ENCODE data around the gene TSN.
"Not testable (repeated sequence)": the region's sequence is repeated elsewhere in the genome, so short reads cannot be mapped to it uniquely, and the experiment has no call there.

DNA sequence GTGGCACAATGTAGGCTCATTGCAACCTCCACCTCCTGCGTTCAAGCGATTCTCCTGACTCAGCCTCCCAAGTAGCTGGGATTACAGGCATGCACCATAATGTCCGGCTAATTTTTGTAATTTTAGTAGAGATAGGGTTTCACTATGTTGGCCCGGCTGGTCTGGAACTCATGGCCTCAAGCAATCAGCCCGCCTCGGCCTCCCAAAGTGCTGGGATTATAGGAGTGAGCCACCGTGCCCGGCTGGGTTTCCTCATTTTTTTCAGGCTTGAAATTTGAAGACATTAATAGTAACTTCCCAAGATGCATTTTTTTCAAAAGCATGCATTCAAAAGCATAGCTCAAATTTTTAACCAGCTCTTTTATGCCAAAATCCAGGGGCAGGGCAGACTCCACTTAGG is 52.3 kb downstream of the TSN start:
- TF ChIP-seq, protein P1, sequence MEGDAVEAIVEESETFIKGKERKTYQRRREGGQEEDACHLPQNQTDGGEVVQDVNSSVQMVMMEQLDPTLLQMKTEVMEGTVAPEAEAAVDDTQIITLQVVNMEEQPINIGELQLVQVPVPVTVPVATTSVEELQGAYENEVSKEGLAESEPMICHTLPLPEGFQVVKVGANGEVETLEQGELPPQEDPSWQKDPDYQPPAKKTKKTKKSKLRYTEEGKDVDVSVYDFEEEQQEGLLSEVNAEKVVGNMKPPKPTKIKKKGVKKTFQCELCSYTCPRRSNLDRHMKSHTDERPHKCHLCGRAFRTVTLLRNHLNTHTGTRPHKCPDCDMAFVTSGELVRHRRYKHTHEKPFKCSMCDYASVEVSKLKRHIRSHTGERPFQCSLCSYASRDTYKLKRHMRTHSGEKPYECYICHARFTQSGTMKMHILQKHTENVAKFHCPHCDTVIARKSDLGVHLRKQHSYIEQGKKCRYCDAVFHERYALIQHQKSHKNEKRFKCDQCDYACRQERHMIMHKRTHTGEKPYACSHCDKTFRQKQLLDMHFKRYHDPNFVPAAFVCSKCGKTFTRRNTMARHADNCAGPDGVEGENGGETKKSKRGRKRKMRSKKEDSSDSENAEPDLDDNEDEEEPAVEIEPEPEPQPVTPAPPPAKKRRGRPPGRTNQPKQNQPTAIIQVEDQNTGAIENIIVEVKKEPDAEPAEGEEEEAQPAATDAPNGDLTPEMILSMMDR (IDR thresholded peaks at IDR 0.05): not testable (repeated sequence)
- TF ChIP-seq POLR2A (IDR thresholded peaks at IDR 0.05): not testable (repeated sequence)

Data from body of pancreas (tissue), 4 donors.